ENCODE data around the gene GALNT2. TPM values are rescaled to one million over a fixed set of nuclear protein-coding genes. Genes with fewer than 3 reads are reported as not detected.

Gene GALNT2
- total RNA-seq, 1 experiment from 2014 or later, result 50.4 TPM

GRCh38 chr1:230129341-230129740 is 62.3 kb downstream of the GALNT2 start:
- DNase-seq (ENCODE audit: low spot score), result no peak

DNA sequence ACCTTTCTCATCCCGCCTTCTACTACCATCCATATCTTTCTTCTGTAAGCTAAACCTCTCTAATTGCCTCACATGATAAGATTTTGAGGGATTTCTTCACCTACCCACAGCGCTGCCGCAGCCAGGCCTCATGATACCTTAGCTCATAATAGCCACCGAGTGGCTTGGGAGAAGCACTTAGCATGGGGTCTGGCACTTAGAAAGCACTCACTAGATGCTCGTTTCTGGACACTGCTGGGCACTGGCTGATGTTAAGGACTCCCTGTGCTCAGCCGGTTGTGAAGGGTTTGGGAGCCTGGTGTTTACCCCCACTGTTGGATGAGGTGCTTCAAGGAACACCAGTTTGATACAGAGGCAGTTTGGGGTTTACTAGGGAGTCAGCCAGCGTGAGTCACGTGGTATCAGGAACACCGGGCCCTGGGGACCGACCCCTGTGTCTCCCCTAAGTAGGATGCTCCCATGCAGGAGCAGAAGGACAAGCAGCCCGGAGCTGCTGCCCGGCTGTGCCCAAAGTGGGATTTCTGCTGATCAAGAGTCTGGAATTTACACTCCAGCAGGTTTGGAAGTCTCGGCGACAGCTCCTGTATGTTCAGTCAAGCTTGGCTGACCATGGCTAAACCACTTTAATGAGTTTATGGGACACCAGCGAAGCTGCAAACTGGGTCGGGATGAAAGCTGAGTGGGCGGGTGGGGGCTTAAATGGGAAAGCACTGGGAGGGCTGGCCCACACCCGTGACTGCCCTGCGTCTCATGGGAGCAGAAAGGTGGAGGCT is 63.3 kb downstream of the GALNT2 start:
- no peak for DNase-seq (ENCODE audit: low spot score)

GRCh38 chr1:230131457-230131856 is 64.4 kb downstream of the GALNT2 start:
- no peak for DNase-seq (ENCODE audit: low spot score)

GRCh38 chr1:230132758-230133157 is 65.7 kb downstream of the GALNT2 start:
- no peak for DNase-seq (ENCODE audit: low spot score)

- DNase-seq (ENCODE audit: low spot score), result no peak
These were observed 68.7 kb downstream of the GALNT2 start for GRCh38 chr1:230135726-230136125.

- DNase-seq (ENCODE audit: low spot score), result no peak
These were observed 69.7 kb downstream of the GALNT2 start for GRCh38 chr1:230136453-230137336.

- no peak for DNase-seq (ENCODE audit: low spot score)
These were observed 70.3 kb downstream of the GALNT2 start for GRCh38 chr1:230137337-230137815.

GRCh38 chr1:230138561-230139239 is 71.7 kb downstream of the GALNT2 start:
- DNase-seq (ENCODE audit: low spot score), result no peak

DNA sequence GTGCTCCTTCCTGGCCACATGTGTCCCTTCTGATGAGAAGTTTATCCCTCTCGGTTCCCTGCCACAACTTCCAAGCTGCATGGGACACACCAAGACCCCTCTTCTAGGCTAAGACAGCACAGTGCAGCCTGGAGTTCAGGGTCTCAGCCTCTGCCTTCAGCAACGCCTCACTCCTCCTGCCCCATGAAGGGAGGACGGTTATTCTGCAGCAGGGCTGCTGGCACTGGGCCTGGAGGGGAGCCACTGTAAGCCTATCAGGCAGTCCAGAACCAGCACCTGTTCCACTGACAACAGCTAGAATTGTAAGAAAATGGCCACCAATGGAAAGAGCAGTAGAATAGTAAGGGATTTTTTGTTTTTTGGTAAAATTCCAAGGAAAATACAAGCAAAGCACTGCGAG is 72.3 kb downstream of the GALNT2 start:
- no peak for DNase-seq (ENCODE audit: low spot score)

DNA sequence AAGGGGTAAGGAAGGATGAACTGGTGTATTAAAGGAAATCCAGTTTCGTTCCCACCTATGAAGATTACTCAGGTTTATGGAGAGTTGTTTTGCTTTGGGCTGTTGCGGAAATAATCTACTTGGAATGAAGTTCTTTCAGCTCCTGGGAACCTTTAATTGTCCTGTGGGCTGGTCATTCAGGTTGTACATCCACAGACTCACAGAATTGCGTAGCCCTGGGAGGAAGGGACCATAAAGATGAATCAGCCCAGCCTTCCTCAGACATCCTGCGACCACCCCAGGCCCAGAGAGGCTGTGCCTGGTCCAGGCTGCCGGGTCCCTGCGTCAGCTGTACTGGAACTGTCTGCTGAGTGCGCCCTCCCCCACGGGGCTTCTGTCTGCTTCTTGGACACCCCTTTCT is 72.7 kb downstream of the GALNT2 start:
- DNase-seq (ENCODE audit: low spot score), result no peak

DNA sequence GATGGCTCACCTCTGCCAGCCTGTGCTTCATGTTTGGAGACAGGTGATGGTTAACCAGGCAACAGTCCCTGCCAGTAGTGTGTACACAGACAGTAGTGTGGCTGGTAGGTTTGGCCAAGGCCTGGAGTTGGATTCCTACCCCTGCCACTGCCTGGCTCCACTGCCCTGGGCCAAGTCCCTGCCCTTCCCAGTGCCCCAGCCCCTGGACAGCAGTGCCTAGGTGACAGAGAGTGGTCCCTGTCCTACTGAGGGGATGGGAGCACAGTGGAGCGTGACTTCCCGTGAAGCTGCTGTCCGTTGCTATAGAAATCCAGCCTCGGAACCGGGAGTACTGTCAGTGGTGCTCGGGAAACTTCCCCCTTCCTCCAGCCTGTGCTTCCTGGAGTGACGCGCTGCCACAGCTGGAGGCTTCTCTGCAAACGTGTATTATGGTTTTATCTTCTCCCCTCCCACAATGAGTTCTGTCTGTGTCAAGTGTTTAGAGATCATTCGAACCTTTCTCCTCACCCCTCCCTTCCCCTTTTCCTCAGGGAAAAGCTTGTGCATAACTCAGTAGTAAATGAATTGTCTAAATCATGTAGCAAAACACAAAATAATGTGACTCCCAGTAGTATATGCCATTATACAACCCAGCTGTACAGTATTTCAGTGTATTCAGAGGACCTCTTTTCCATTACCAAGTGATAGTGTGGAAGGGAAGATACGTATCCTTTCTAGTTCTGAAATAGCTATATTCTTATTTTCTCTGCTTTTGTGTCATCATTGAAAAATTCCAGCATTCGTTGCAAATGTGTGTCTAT is 73.4 kb downstream of the GALNT2 start:
- DNase-seq (ENCODE audit: low spot score), result no peak

- no peak for DNase-seq (ENCODE audit: low spot score)
These were observed 74.1 kb downstream of the GALNT2 start for GRCh38 chr1:230141021-230141648.

DNA sequence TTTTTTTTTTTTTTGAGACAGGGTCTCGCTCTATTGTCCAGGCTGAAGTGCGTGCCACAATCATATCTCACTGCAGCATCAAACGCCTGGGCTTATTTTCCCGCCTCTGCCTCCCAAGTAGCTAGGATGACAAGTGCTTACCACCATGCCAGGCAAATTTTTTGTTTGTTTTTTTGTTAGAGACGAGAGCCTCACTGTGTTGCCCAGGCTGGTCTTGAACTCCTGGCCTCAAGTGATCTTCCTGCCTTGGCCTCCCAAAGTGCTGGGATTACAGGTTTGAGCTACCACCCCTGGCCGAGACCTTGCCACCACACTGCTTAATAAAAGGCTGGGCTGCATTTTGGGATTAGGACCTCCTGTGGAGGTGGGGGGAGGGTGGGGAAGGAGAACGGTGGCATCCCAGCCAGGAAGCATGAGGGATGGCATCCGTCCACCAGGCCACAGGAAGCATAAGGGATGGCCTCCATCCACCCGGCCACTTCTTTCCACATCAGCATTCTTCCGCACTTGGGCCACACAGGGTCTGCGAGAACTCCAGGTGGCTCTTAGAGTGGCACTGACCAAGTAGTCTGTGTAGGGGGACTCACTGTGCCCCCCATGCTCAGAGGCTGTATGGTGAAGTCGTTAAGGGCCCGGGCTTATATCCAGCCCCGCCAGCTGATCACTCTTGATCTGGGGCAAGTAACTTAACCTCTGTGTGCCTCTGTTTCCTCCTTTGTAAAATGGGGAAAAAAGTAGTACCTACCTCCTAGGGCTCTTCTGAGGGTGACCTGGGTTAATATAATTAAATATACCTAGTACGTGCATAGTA is 75.0 kb downstream of the GALNT2 start:
- DNase-seq (ENCODE audit: low spot score), result no peak

GRCh38 chr1:230142608-230143210 is 75.7 kb downstream of the GALNT2 start:
- DNase-seq (ENCODE audit: low spot score), result no peak

DNA sequence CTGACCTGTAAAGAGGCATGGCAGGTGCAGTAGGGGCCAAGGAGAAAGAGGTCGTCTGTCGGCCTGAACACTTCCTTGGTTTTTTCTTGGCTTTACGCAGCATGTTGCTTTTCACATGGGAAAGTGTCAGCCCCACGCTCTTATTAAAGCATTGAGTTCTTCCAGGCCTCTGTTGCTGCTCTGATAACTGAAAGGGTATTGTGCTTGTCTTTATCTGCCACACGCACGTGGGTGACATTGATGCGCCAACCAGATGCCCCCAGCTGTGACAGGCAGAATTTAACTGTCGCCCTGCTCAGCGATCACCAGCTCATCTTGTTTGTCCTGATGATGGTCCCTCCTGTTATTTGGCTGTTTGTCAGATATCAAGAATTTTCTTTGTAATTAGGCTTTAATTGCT is 76.5 kb downstream of the GALNT2 start:
- no peak for DNase-seq (ENCODE audit: low spot score)

DNA sequence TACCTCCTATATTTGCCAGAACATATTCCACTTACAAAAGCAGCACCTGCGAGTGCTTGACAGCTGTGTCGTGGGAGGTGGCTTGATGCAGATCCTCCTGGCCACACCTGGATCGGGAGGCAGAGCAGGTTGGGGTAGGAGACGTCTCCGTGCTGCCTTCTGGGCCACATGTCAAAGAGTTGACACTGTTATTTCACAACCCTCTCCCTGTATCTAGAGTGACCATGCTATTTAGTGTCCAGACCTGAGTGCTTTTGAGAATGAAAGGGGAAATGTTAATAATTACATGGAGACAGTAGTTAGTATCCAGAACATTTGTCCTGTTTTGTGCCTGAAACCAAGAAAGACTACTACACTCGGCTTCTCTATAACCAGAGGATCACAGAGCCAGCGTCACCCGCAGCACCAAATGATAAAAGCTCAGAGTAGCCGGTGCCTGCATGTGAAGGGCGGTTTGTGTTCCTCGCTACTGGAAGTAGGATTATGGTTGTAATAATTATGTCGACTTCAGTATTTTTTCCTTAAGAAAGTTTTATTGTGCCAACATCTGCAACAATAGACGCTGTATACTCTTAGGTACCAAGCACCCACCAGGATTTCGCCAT is 77.1 kb downstream of the GALNT2 start:
- no peak for DNase-seq (ENCODE audit: low spot score)

GRCh38 chr1:230144758-230145504 is 77.9 kb downstream of the GALNT2 start:
- DNase-seq (ENCODE audit: low spot score), result no peak

GRCh38 chr1:230145505-230145899 is 78.5 kb downstream of the GALNT2 start:
- DNase-seq (ENCODE audit: low spot score), result no peak
